ENCODE data around the gene ARF6. TPM values are rescaled to one million over a fixed set of nuclear protein-coding genes. Genes with fewer than 3 reads are reported as not detected.

The ARF6 gene
- total RNA-seq, 1 donor from 2014 or later, result 55.3 TPM

GRCh38 chr14:49915085-49915484 is 22.2 kb downstream of the ARF6 start:
- DNase-seq (ENCODE audit: low spot score), result no peak
- Mint-ChIP-seq H3K9me3 (ENCODE audit: unreplicated experiment) (no peaks in the 10 kb centered on the region), H3K27ac (ENCODE audit: unreplicated experiment) (no peak overlapping the region), H3K4me1 (ENCODE audit: unreplicated experiment) (no peaks in the 10 kb centered on the region), H3K4me3 (ENCODE audit: unreplicated experiment) (no peak overlapping the region), H3K27me3 (ENCODE audit: unreplicated experiment) (no peaks in the 10 kb centered on the region), H3K36me3 (ENCODE audit: low read depth, unreplicated experiment) (no peaks in the 10 kb centered on the region)
- no peak for TF ChIP-seq CTCF (IDR thresholded peaks at IDR 0.05; ENCODE audit: unreplicated experiment)

- H3K9me3 Mint-ChIP-seq (ENCODE audit: unreplicated experiment), result no peaks in the 10 kb centered on the region
- no peak overlapping the region for H3K4me3 Mint-ChIP-seq (ENCODE audit: unreplicated experiment)
- DNase-seq (ENCODE audit: low spot score), result no peak
- H3K27ac Mint-ChIP-seq (ENCODE audit: unreplicated experiment), result no peak overlapping the region
- H3K36me3 Mint-ChIP-seq (ENCODE audit: low read depth, unreplicated experiment), result no peaks in the 10 kb centered on the region
- peaks cover 2% of the 10 kb centered on the region for H3K4me1 Mint-ChIP-seq (ENCODE audit: unreplicated experiment)
- no peaks in the 10 kb centered on the region for H3K27me3 Mint-ChIP-seq (ENCODE audit: unreplicated experiment)
- no peak for TF ChIP-seq CTCF (IDR thresholded peaks at IDR 0.05; ENCODE audit: unreplicated experiment)
Observed at GRCh38 chr14:49918706-49919105, 25.8 kb downstream of the ARF6 start.

GRCh38 chr14:49919825-49920659 is 27.2 kb downstream of the ARF6 start:
- no peaks in the 10 kb centered on the region for H3K36me3 Mint-ChIP-seq (ENCODE audit: low read depth, unreplicated experiment)
- no peaks in the 10 kb centered on the region for H3K27me3 Mint-ChIP-seq (ENCODE audit: unreplicated experiment)
- peaks cover 2% of the 10 kb centered on the region for H3K4me1 Mint-ChIP-seq (ENCODE audit: unreplicated experiment)
- H3K4me3 Mint-ChIP-seq (ENCODE audit: unreplicated experiment), result no peak overlapping the region
- DNase-seq (ENCODE audit: low spot score), result no peak
- no peak for TF ChIP-seq CTCF (IDR thresholded peaks at IDR 0.05; ENCODE audit: unreplicated experiment)
- H3K9me3 Mint-ChIP-seq (ENCODE audit: unreplicated experiment), result no peaks in the 10 kb centered on the region
- H3K27ac Mint-ChIP-seq (ENCODE audit: unreplicated experiment), result no peak overlapping the region

GRCh38 chr14:49920935-49921334 is 28.1 kb downstream of the ARF6 start:
- TF ChIP-seq CTCF (IDR thresholded peaks at IDR 0.05; ENCODE audit: unreplicated experiment), result no peak
- Mint-ChIP-seq H3K9me3 (ENCODE audit: unreplicated experiment) (no peaks in the 10 kb centered on the region), H3K4me3 (ENCODE audit: unreplicated experiment) (no peak overlapping the region), H3K27ac (ENCODE audit: unreplicated experiment) (no peak overlapping the region), H3K27me3 (ENCODE audit: unreplicated experiment) (no peaks in the 10 kb centered on the region), H3K36me3 (ENCODE audit: low read depth, unreplicated experiment) (no peaks in the 10 kb centered on the region), H3K4me1 (ENCODE audit: unreplicated experiment) (peaks cover 2% of the 10 kb centered on the region)
- no peak for DNase-seq (ENCODE audit: low spot score)

GRCh38 chr14:49921401-49921800 is 28.5 kb downstream of the ARF6 start:
- DNase-seq (ENCODE audit: low spot score), result no peak
- Mint-ChIP-seq H3K9me3 (ENCODE audit: unreplicated experiment) (no peaks in the 10 kb centered on the region), H3K27me3 (ENCODE audit: unreplicated experiment) (no peaks in the 10 kb centered on the region), H3K4me1 (ENCODE audit: unreplicated experiment) (peaks cover 2% of the 10 kb centered on the region), H3K27ac (ENCODE audit: unreplicated experiment) (no peak overlapping the region), H3K4me3 (ENCODE audit: unreplicated experiment) (no peak overlapping the region), H3K36me3 (ENCODE audit: low read depth, unreplicated experiment) (no peaks in the 10 kb centered on the region)
- no peak for TF ChIP-seq CTCF (IDR thresholded peaks at IDR 0.05; ENCODE audit: unreplicated experiment)

Data from endothelial cell (in vitro differentiated cells).